IgD-negative memory B cell (primary cell): ENCODE results near the gene ITGA3. TPM values are rescaled to one million over a fixed set of nuclear protein-coding genes. Genes with fewer than 3 reads are reported as not detected.

Experiments
- H3K27ac Mint-ChIP-seq, 3 donors: one replicate each; pipeline ENCODE4 v1.8.0; 2020 to 2022; ENCODE audit warnings: mild to moderate bottlenecking in 3 of 3, mixed read lengths in 3 of 3, moderate library complexity in 1 of 3
- H3K27me3 Mint-ChIP-seq: one replicate; pipeline ENCODE4 v1.8.0; 2021; ENCODE audit warnings: mixed read lengths
- H3K36me3 Mint-ChIP-seq: one replicate; pipeline ENCODE4 v1.8.0; 2020; ENCODE audit warnings: mild to moderate bottlenecking, mixed read lengths
- H3K4me1 Mint-ChIP-seq, 3 donors: one replicate each; pipeline ENCODE4 v1.8.0; 2020 to 2022; ENCODE audit warnings: mixed read lengths in 3 of 3, mild to moderate bottlenecking in 1 of 3
- H3K4me3 Mint-ChIP-seq, 4 donors: one replicate each; pipeline ENCODE4 v1.8.0; 2020 to 2022; ENCODE audit warnings: mild to moderate bottlenecking in 4 of 4, mixed read lengths in 4 of 4, moderate library complexity in 3 of 4
- H3K9me3 Mint-ChIP-seq, 3 donors: one replicate each; pipeline ENCODE4 v1.8.0; 2020 to 2021; ENCODE audit warnings: mixed read lengths in 3 of 3, mild to moderate bottlenecking in 1 of 3
- polyA plus RNA-seq: library from polyadenylated mRNA; unstranded; fragments of 300-500 nt; fragmentation: Illumina TruSeq; gene quantifications from one replicate; pipeline ENCODE4 v1.2.3, GENCODE V29; 2021

The ITGA3 gene
- 4.0 TPM for polyA plus RNA-seq

DNA sequence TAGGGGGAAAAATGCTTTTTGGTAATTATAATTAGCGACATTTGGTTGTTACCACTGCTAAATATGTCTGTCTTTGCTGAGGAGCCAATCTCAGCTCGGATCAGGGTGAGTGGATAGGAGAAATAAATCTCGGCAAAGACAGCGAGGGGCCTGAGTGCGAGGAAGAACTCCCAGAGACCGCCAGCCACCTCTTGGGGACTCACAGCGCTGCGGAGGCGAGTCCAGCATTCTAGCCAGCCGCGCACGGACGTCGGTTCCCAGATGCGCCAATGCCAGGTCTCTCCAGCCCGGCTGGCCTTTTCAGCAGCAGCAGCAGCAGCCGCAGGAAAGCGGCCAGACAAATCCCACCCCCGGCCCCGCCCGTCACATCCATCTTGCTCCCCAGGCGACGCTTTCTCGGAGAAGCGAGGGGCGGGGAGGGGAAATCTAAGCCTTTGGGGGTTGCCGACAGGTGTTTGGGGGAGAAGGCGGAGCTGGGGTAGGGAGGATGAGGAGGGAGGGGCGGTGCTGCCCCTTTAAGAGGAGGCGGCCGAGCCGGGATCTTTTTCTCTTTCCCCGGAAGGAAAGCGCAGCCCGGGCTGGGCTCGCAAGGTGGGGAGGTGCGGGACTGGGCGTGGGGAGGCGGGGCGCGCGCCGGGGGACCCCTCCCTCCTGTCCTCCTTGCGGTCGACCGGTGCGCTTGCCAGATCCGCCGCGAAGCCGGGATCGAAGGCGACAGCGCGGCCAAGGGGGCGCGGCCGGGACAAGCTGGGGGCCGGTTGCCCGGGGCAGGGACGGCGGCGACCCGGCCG lies at the start of gene ITGA3:
Gene ITGA3 (plus strand): TSS at position 685 of the 791 bp plus-strand sequence. CDS start 330 bp downstream, outside the sequence.
- Mint-ChIP-seq H3K4me1 (peaks cover 8 to 23% (median 20%) of the 10 kb centered on the region in 3 donors), H3K4me3 (peak within 1 kb of the TSS; percentile 90 to 98 (median 93)), H3K27me3 (no peaks in the 10 kb centered on the region), H3K27ac (peak within 1 kb of the TSS; percentile 51 to 85 (median 67)), H3K36me3 (no peaks in the 10 kb centered on the region), H3K9me3 (no peaks in the 10 kb centered on the region)

DNA sequence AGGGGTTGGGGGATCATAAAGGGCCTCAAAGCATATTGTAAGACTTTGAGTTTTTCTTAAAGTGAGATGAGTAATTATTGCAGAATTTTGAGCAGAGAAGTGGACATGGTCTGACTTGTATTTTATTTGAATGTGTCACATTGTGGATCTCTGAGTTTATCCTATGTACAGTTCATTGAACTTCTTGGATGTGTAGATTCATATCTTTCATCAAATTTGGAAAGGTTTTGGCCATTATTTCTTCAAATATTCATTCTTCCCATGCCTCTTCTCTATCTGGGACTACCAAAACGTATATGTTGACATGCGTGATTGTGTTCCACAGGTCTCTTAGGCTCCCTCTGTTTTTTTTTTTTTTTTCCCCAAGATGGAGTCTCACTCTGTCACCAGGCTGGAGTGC lies 46.6 kb upstream of the ITGA3 start:
- Mint-ChIP-seq H3K4me1 (peaks cover 14 to 18% (median 17%) of the 10 kb centered on the region in 3 donors), H3K27ac (no peak overlapping the region), H3K9me3 (peaks cover 10 to 22% (median 10%) of the 10 kb centered on the region in 3 donors), H3K36me3 (peaks cover 2% of the 10 kb centered on the region), H3K4me3 (no peak overlapping the region), H3K27me3 (peaks cover 11% of the 10 kb centered on the region)

DNA sequence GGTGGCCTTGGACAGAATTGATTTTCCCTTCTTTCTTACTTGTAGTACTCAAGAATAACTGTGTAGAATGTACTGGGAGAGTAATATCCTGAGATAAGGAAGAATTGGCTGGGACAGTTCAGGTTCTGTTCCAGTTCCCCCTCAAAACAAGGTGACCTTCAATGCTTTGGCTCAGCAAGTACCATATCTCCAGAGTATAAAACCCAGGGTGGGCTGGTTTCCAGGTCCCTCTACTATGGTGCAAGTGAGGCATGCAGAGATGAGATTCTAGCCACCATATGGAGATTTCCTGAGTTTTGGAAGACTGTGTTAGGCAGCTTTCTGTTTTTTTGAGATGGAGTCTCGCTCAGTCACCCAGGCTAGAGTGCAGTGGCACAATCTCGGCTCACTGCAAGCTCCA lies 42.8 kb upstream of the ITGA3 start:
- peak overlapping the region in 1 of 4 donors; percentile 10 for H3K4me3 Mint-ChIP-seq
- peaks cover 5% of the 10 kb centered on the region for H3K36me3 Mint-ChIP-seq
- H3K9me3 Mint-ChIP-seq: peaks cover 10 to 31% (median 15%) of the 10 kb centered on the region in 3 donors
- peaks cover 0 to 6% (median 2%) of the 10 kb centered on the region in 3 donors for H3K4me1 Mint-ChIP-seq
- H3K27ac Mint-ChIP-seq: no peak overlapping the region
- H3K27me3 Mint-ChIP-seq: peaks cover 15% of the 10 kb centered on the region

DNA sequence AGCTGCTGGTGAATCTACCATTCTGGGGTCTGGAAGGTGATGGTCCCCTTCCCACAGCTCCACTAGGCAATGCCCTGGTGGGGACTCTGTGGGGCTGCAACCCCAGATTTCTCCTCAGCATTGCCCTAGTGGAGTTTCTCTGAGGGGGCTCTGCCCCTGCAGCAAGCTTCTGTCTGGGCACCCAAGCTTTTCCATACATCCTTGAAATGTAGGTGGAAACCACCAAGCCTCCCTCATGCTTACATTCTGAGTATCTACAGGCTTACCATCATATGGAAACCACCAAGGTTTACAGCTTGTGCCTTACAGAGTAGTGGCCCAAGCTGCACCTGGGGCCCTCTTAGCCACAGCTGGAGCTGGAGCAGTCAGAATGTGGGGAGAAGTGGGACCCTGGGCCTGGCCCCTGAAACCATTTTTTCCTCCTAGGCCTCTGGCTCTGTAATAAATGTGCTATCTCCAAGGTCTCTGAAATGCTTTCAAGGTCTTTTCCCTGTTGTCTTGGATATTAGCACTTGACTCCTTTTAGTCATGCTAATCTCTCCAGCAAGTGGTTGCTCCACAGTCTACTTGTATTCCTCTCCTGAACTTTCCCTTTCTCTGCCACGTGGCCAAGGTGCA lies 41.3 kb upstream of the ITGA3 start:
- peaks cover 16% of the 10 kb centered on the region for H3K27me3 Mint-ChIP-seq
- H3K36me3 Mint-ChIP-seq: peaks cover 3% of the 10 kb centered on the region
- H3K27ac Mint-ChIP-seq: no peak overlapping the region
- peaks cover 4 to 23% (median 12%) of the 10 kb centered on the region in 3 donors for H3K9me3 Mint-ChIP-seq
- H3K4me1 Mint-ChIP-seq: no peaks in the 10 kb centered on the region
- H3K4me3 Mint-ChIP-seq: peak overlapping the region in 1 of 4 donors; percentile 19

DNA sequence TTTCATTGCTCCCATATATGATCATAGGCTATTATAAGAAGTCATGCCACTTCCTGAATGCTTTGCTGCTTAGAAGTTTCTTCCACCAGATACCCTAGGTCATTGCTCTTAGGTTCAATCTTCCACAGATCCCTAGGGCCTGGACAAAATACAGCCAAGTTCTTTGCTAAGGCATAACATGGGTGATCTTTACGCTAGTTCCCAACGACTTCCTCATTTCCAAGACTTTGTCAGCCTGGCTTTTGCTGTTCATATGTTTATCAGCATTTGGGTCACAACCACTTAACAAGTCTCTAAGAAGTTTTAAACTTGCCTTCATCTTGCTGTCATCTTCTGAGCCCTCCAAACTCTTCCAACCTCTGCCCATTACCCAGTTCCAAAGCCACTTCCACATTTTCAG lies 40.8 kb upstream of the ITGA3 start:
- peaks cover 16% of the 10 kb centered on the region for H3K27me3 Mint-ChIP-seq
- no peak overlapping the region for H3K27ac Mint-ChIP-seq
- peak overlapping the region in 1 of 4 donors; percentile 19 for H3K4me3 Mint-ChIP-seq

DNA sequence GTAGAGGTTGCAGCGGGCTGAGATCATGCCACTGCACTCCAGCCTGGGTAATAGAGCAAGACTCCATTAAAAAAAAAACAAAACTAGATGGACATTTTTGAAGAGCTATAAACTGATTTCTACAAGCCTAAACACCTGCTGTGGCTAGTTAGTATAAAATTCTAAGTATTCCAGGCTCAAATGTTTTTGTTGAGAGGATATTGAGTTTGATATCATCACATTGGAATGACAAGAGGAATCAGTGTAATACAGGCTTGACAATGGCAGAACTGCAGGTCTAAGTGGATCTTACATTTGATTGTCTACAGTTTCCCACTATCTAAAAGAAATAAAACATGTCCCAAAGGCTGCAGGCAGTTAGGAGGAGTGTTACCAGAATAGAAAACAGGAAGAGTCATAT lies 37.0 kb upstream of the ITGA3 start:
- H3K27ac Mint-ChIP-seq: peak overlapping the region in 1 of 3 donors; percentile 16
- H3K4me3 Mint-ChIP-seq: no peak overlapping the region
- H3K36me3 Mint-ChIP-seq: peaks cover 3% of the 10 kb centered on the region
- H3K9me3 Mint-ChIP-seq: peaks cover 0 to 11% (median 5%) of the 10 kb centered on the region in 3 donors
- H3K4me1 Mint-ChIP-seq: no peaks in the 10 kb centered on the region
- H3K27me3 Mint-ChIP-seq: peaks cover 10% of the 10 kb centered on the region

More for the DNA sequence above, 40.8 kb upstream of the ITGA3 start:
- Mint-ChIP-seq H3K9me3 (peaks cover 4 to 23% (median 12%) of the 10 kb centered on the region in 3 donors), H3K36me3 (peaks cover 3% of the 10 kb centered on the region), H3K4me1 (no peaks in the 10 kb centered on the region)

DNA sequence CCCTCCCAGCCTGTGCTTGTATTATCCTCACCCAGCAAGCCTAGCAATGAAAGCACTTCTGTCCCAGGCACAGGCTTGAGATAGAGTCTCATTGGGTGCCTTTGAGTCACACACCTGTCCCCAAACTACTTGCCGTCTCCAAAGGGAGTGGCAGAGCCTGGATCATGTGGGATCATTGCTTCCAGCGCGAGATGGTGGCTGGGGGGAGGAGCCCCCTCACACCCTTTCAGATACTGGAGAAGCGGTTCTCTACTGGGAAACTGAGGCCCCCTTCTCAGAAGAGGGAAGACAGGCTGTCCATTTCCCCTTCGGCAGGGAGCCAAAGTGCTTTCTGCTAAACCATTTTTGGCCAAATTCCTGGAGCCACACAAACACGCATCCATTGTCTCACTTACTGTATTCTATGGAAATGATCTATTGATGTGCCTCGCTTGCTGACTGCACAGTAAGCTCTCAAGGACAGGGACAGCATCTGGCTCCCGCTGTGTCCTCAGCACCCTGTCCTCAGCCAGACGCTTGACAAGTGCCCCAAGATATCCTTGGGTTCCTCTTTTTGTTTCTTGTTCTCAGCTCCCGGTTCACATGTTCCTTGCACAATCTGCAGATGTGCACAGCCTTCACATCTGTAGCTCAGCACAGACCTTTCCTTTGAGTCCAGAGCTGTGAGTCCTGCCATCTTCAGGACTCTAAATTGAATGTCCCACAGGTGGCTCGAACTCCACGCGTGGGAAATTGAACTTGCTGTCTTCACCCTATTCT lies 34.9 kb upstream of the ITGA3 start:
- H3K4me1 Mint-ChIP-seq: no peaks in the 10 kb centered on the region
- H3K4me3 Mint-ChIP-seq: no peak overlapping the region
- peaks cover 0 to 3% (median 0%) of the 10 kb centered on the region in 3 donors for H3K9me3 Mint-ChIP-seq
- H3K36me3 Mint-ChIP-seq: no peaks in the 10 kb centered on the region
- H3K27me3 Mint-ChIP-seq: peaks cover 8% of the 10 kb centered on the region
- H3K27ac Mint-ChIP-seq: no peak overlapping the region

DNA sequence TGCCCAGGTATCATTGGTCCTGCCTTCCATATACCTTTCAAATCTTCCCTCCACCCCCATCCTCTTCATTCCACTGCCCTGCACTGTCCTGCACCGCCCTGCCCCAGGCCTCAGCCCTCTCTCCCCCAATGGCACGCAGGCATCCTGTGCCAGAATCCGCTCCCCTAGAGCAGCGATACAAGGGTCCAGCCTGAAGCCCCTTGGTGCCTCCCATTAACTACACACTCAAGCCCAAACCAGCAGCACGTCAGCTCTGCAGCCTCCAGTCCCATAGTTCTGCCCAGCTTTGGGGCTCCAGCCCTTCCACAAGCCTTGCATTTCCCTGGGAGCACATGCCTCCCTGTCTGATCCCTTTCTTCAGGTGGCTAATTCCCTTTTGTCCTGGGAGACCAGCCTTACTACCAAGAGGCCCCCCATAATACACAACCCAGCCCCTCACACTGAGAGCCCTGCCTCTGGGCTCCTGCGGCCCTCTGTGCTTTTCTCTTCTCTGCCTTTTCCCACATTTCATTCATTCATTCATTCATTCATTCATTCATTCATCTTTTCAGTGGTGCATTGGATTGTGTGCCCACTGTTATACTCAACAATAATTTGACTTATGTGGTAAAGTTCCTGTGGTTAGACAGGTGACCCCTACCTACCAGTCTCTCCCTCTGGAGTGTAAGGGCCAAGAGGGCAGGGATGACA lies 34.1 kb upstream of the ITGA3 start:
- H3K4me1 Mint-ChIP-seq: peaks cover 3% of the 10 kb centered on the region in 3 donors
- peaks cover 6% of the 10 kb centered on the region for H3K27me3 Mint-ChIP-seq
- H3K9me3 Mint-ChIP-seq: no peaks in the 10 kb centered on the region
- H3K4me3 Mint-ChIP-seq: no peak overlapping the region
- no peaks in the 10 kb centered on the region for H3K36me3 Mint-ChIP-seq
- H3K27ac Mint-ChIP-seq: no peak overlapping the region

DNA sequence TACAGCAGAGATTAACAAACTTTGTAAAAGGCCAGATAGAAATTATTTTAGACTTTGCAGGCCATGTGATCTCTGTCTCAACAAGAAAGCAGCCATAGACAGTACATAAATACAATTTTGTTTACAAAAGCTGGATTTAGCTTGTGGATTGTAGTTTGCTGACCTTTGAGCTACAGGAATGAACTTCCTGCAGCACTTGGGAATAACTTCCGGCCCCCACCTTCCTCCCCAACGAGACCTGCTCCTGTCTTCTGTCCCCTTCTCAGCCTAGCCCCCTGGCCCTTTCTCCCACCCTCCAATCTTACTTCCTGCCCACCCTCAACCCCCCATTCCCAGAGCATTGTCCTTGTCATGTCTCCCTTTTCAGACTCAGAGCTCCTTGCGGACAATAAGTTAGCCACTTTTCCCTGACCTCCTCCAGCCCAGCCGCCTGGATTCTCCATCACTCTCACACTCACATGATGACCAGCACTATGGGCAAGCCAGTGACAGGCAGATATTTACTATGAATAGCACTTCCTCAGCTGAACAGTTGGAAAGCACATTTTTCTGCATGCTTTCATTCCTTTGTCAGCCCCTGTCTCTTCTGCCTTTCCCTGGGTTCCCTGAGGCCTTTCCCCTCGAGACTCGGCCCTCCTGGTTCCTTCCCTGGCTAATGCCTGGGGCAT lies 33.3 kb upstream of the ITGA3 start:
- no peaks in the 10 kb centered on the region for H3K9me3 Mint-ChIP-seq
- peaks cover 6 to 8% (median 8%) of the 10 kb centered on the region in 3 donors for H3K4me1 Mint-ChIP-seq
- peaks cover 9% of the 10 kb centered on the region for H3K27me3 Mint-ChIP-seq
- H3K4me3 Mint-ChIP-seq: no peak overlapping the region
- H3K36me3 Mint-ChIP-seq: no peaks in the 10 kb centered on the region
- H3K27ac Mint-ChIP-seq: no peak overlapping the region

DNA sequence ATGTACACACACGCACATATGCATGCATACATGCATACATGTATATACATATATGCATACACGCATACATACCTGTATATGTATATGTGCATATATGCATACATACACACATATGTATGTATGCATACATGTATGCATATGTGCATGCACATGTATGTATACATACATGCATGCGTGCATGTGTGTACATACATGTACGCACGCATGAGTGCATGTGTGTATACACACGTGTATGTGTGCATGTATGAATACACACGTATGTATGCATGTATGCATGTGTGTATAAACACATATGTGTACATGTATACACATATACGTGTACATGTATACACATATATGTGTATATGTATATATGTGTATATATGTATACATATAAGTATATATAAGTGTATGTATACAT lies 32.4 kb upstream of the ITGA3 start:
- no peak overlapping the region for H3K4me3 Mint-ChIP-seq
- peaks cover 6 to 10% (median 9%) of the 10 kb centered on the region in 3 donors for H3K4me1 Mint-ChIP-seq
- H3K9me3 Mint-ChIP-seq: no peaks in the 10 kb centered on the region
- H3K27me3 Mint-ChIP-seq: peaks cover 17% of the 10 kb centered on the region
- H3K27ac Mint-ChIP-seq: no peak overlapping the region
- no peaks in the 10 kb centered on the region for H3K36me3 Mint-ChIP-seq

DNA sequence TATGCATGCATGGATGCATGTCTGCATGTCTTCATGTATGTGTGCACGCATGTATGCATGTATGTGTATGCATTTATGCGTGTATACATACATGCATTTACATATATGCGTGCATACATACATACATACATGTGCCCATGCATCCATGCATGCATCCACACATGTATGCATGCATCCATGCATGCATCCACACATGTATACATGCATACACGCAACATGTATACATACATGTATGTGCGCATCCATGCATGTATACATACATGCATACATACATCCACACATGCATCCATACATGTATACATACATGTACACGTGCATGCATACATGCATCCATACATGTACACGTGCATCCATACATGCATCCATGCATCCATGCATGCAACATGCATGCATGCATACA lies 31.1 kb upstream of the ITGA3 start:
- H3K36me3 Mint-ChIP-seq: no peaks in the 10 kb centered on the region
- H3K4me1 Mint-ChIP-seq: peaks cover 6 to 10% (median 9%) of the 10 kb centered on the region in 3 donors
- H3K27me3 Mint-ChIP-seq: peaks cover 24% of the 10 kb centered on the region
- H3K4me3 Mint-ChIP-seq: no peak overlapping the region
- no peaks in the 10 kb centered on the region for H3K9me3 Mint-ChIP-seq
- H3K27ac Mint-ChIP-seq: no peak overlapping the region

DNA sequence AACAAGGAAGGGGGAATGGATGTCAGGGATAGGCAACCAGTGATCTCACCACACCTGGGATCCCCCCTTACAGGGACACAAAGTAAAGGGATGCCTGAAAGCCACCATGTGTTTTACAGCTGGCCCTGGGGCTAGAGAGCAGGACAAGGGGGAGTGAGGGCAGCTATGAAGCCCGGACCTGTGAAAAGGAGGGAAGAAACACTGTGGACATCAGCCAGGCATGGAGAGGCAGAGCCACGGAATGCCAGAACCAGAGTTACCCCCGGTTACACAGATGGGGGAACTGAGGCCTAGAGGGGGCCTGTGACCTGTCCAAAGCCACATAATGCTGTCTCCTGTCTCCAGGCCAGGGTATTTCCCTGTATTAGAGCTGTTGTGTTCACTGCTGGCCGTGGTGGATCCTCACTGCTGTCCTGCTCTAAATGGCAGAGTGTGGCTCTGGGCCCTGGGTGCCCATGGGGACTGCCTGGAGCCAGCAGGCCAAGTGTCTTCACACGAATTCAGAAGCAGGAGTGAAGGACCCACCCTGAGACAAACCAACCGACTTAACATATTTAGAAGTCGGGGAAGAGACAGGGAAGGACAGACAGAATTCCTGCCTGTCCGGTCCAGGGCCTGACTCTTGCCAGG lies 29.7 kb upstream of the ITGA3 start:
- H3K9me3 Mint-ChIP-seq: no peaks in the 10 kb centered on the region
- peaks cover 23% of the 10 kb centered on the region for H3K27me3 Mint-ChIP-seq
- H3K4me1 Mint-ChIP-seq: peaks cover 6 to 10% (median 9%) of the 10 kb centered on the region in 3 donors
- H3K4me3 Mint-ChIP-seq: no peak overlapping the region
- no peaks in the 10 kb centered on the region for H3K36me3 Mint-ChIP-seq
- no peak overlapping the region for H3K27ac Mint-ChIP-seq

DNA sequence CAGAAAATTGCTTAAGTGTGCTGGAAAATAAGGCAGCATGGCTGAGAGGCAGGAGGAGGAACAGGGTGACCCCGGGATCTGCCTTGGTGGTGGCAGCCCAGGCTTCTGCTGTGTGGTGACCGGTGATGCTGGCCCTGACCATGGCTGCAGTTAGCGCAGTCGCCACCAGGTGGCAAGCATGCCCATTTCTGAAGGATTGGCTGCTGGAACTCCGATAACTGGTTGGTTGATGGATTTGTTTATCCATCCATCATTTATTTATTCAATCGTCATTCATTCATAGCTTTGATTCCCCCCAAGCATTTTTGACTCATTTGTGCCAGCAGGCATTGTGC lies 29.1 kb upstream of the ITGA3 start:
- H3K36me3 Mint-ChIP-seq: no peaks in the 10 kb centered on the region
- H3K4me1 Mint-ChIP-seq: peaks cover 6 to 10% (median 9%) of the 10 kb centered on the region in 3 donors
- H3K4me3 Mint-ChIP-seq: peak overlapping the region in 2 of 4 donors; percentile 45 to 80
- peaks cover 21% of the 10 kb centered on the region for H3K27me3 Mint-ChIP-seq
- no peak overlapping the region for H3K27ac Mint-ChIP-seq
- H3K9me3 Mint-ChIP-seq: no peaks in the 10 kb centered on the region
